Measurements from ENCODE around the gene MORC3. TPM values are rescaled to one million over a fixed set of nuclear protein-coding genes. Genes with fewer than 3 reads are reported as not detected.
"Not testable (repeated sequence)": the region's sequence is repeated elsewhere in the genome, so short reads cannot be mapped to it uniquely, and the experiment has no call there.

The MORC3 gene
- total RNA-seq, 1 donor, result 117 TPM

DNA sequence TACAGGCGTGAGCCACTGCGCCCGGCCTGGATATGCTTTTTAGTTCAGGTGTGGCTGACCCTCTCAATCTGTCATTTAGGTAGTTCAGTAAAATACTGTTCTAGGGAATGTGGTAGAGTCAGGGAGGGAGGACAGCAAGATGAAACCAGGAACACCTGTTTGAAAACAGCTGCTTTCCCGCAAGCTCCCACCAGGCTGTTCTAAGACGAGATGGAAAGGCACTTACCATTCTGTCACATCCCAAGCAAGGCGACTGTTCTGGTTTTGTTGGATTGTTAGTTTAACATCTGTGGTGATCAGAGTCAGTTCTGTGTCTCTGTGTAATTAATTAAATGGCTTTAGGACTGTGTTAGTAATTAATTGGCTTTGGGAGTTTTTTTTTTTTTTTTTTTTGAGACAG, 68.1 kb downstream of the MORC3 start:
- Histone ChIP-seq H3K4me1 (ENCODE audit: insufficient read depth, low read length) (peaks cover 11% of the 10 kb centered on the region), H3K4me3 (ENCODE audit: low read length) (no peak overlapping the region), H3K27me3 (ENCODE audit: insufficient read depth, low read length) (no peaks in the 10 kb centered on the region), H3K9me3 (ENCODE audit: low read depth, low read length) (no peaks in the 10 kb centered on the region)

DNA sequence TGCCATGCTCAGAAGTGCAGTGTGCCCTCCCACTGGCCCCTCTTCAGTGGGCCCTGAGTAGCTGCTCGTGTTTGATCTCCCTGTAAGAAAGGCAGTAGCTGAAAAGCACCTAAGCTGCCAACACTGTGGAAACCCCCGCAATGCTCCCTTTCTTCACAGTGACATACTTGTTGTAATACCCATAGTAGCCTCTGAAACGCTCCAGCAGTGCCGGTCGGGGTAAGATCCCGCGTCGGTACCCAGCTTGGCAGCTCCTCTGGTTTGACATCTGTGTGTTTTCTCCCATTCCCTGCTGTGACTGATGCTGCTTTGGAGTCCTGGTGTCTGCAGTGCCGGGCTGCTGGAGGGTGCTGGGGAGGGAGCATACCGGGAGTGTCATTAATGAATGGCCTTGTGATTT, 68.8 kb downstream of the MORC3 start:
- H3K27me3 ChIP-seq (ENCODE audit: insufficient read depth, low read length), result no peaks in the 10 kb centered on the region
- H3K9me3 ChIP-seq (ENCODE audit: low read depth, low read length), result no peaks in the 10 kb centered on the region
- H3K4me1 ChIP-seq (ENCODE audit: insufficient read depth, low read length), result peaks cover 11% of the 10 kb centered on the region
- H3K4me3 ChIP-seq (ENCODE audit: low read length), result no peak overlapping the region

DNA sequence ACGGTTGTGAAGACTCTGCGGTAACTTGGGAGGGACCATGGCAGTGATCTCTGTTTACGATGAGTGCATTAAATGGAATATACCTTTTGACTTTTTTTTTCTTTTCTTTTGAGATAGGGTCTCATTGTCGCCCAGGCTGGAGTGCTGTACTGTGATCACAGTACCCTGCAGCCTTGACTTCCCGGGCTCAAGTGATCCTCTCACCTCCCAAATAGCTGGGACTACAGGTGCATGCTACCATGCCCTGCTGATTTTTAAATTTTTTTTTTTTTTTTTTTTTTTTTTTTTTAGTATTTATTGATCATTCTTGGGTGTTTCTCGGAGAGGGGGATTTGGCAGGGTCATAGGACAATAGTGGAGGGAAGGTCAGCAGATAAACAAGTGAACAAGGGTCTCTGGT, 71.7 kb downstream of the MORC3 start:
- H3K4me3 ChIP-seq (ENCODE audit: low read length); H3K27me3 ChIP-seq (ENCODE audit: insufficient read depth, low read length); H3K4me1 ChIP-seq (ENCODE audit: insufficient read depth, low read length): not testable (repeated sequence)

DNA sequence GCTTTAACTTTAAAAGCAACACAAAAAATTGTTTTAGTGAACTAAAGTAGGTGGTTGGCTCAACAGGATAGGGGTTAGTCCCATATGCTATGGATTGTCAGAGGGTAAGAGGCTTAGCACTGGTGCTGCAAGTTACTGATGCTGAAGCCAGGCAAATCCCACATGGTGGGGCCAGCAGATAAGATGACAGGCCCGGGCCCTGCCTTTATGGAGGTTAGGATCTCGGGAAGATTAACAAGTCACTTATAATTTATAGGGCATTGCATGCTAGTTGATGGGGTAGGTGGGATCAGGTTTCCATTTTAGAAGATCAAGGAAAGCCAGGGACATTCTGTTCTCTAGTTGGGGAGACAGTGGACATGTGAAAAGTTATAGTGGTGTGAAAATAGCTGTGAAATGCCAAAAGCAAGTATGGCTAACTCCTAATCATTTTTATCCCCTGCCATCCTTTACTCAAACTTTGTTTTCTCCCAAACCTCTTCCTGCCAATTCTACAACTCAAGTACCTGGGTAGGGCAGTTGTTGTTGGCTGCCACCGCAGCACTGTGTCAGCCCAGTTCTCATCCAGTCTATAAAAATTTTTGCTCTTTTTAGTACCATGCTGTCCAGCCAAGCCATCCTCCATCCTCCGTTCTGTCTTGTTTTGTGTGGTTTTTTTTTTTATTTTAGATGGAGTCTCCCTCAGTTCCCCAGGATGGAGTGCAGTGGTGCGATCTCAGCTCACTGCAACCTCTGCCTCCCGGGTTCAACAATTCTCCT, 75.5 kb downstream of the MORC3 start:
- no peak overlapping the region for H3K4me3 ChIP-seq (ENCODE audit: low read length)

More for the DNA sequence above, 71.7 kb downstream of the MORC3 start:
- not testable (repeated sequence) for H3K9me3 ChIP-seq (ENCODE audit: low read depth, low read length)

DNA sequence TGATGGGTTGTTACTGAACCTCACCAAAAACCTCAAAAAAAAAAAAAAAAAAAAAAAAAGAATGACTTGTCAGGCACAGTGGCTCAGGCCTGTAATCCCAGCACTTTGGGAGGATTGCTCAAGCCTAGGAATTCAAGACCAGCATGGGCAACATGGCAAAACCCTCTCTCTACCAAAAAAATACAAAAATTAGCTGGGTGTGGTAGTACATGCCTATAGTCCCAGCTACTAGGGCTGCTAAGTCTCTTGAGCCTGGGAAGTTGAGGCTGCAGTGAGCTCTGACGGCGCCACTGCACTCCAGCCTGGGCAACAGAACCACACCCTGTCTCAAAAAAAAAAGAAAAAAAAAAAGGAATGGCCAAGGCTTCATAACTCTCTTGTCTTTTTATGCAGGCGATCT, 76.3 kb downstream of the MORC3 start:
- H3K4me3 ChIP-seq (ENCODE audit: low read length), result no peak overlapping the region

More for the DNA sequence above, 75.5 kb downstream of the MORC3 start:
- H3K9me3 ChIP-seq (ENCODE audit: low read depth, low read length), result no peaks in the 10 kb centered on the region
- H3K27me3 ChIP-seq (ENCODE audit: insufficient read depth, low read length), result no peaks in the 10 kb centered on the region
- no peaks in the 10 kb centered on the region for H3K4me1 ChIP-seq (ENCODE audit: insufficient read depth, low read length)

DNA sequence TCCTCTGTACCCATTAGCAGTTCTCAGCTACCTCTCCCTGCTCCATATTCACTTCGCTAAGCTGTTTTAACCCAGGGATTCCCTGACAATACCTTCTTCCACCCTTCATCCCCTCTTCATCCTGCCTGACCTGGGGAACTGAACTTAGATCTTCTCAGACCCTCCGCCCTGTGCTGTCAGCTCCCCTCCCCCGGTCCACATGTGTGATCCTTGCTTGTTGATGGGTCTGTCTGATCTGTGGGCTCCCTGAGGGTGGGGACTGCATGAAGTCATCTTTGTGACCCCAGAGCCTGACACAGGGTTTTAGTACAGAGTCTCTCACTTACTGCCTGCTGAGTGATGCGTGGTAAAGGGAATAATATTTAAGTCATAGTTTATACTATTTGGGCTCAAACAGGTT, 77.0 kb downstream of the MORC3 start:
- Histone ChIP-seq H3K4me3 (ENCODE audit: low read length) (no peak overlapping the region), H3K4me1 (ENCODE audit: insufficient read depth, low read length) (no peaks in the 10 kb centered on the region), H3K27me3 (ENCODE audit: insufficient read depth, low read length) (no peaks in the 10 kb centered on the region), H3K9me3 (ENCODE audit: low read depth, low read length) (no peaks in the 10 kb centered on the region)

More for the DNA sequence above, 76.3 kb downstream of the MORC3 start:
- H3K27me3 ChIP-seq (ENCODE audit: insufficient read depth, low read length), result no peaks in the 10 kb centered on the region
- H3K4me1 ChIP-seq (ENCODE audit: insufficient read depth, low read length), result no peaks in the 10 kb centered on the region
- H3K9me3 ChIP-seq (ENCODE audit: low read depth, low read length), result no peaks in the 10 kb centered on the region

DNA sequence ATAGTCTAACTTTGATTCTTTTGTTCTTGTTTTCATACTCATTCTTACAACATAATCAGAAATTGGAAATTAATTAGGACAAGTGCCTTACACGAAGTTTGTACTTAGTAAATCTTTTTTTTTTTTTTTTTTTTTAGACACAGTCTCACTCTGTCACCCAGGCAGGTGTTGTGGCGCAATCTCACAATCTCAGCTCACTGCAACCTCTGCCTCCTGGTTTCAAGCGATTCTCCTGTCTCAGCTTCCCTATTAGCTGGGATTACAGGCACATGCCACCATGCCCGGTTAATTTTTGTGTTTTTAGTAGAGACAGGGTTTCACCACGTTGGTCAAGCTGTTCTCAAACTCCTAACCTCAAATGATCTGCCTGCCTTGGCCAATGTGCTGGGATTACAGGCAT, 77.6 kb downstream of the MORC3 start:
- Histone ChIP-seq H3K4me3 (ENCODE audit: low read length) (no peak overlapping the region), H3K4me1 (ENCODE audit: insufficient read depth, low read length) (no peaks in the 10 kb centered on the region), H3K27me3 (ENCODE audit: insufficient read depth, low read length) (no peaks in the 10 kb centered on the region), H3K9me3 (ENCODE audit: low read depth, low read length) (no peaks in the 10 kb centered on the region)

GRCh38 chr21:36399736-36400135, 79.7 kb downstream of the MORC3 start:
- not testable (repeated sequence) for H3K4me3 ChIP-seq (ENCODE audit: low read length); H3K27me3 ChIP-seq (ENCODE audit: insufficient read depth, low read length); H3K9me3 ChIP-seq (ENCODE audit: low read depth, low read length); H3K4me1 ChIP-seq (ENCODE audit: insufficient read depth, low read length)

DNA sequence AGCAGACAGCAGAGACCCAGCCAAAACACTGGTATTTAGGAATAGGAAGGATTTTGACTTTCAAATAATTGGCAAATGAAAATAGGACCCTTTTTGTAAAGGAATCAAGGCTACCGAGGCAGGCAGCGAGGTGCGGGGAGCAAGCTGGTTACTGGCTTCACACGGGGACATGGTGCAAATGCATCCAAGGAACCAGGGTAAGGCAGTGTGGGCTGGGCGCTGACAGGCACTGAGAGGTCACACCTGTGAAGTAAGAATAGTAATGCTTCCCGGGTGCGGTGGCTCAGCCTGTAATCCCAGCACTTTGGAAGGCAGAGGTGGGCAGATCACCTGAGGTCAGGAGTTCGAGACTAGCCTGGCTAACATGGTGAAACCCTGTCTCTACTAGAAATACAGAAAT, 80.7 kb downstream of the MORC3 start:
- Histone ChIP-seq H3K4me3 (ENCODE audit: low read length) (no peak overlapping the region), H3K9me3 (ENCODE audit: low read depth, low read length) (no peaks in the 10 kb centered on the region), H3K27me3 (ENCODE audit: insufficient read depth, low read length) (no peaks in the 10 kb centered on the region), H3K4me1 (ENCODE audit: insufficient read depth, low read length) (no peaks in the 10 kb centered on the region)

GRCh38 chr21:36402339-36402738, 82.3 kb downstream of the MORC3 start:
- H3K4me1 ChIP-seq (ENCODE audit: insufficient read depth, low read length), result no peaks in the 10 kb centered on the region
- no peaks in the 10 kb centered on the region for H3K9me3 ChIP-seq (ENCODE audit: low read depth, low read length)
- H3K4me3 ChIP-seq (ENCODE audit: low read length), result no peak overlapping the region
- H3K27me3 ChIP-seq (ENCODE audit: insufficient read depth, low read length), result no peaks in the 10 kb centered on the region

GRCh38 chr21:36403713-36404112, 83.7 kb downstream of the MORC3 start:
- Histone ChIP-seq H3K4me1 (ENCODE audit: insufficient read depth, low read length) (no peaks in the 10 kb centered on the region), H3K27me3 (ENCODE audit: insufficient read depth, low read length) (no peaks in the 10 kb centered on the region), H3K9me3 (ENCODE audit: low read depth, low read length) (no peaks in the 10 kb centered on the region), H3K4me3 (ENCODE audit: low read length) (no peak overlapping the region)

GRCh38 chr21:36408568-36408967, 88.6 kb downstream of the MORC3 start:
- Histone ChIP-seq H3K4me1 (ENCODE audit: insufficient read depth, low read length) (no peaks in the 10 kb centered on the region), H3K27me3 (ENCODE audit: insufficient read depth, low read length) (no peaks in the 10 kb centered on the region), H3K4me3 (ENCODE audit: low read length) (no peak overlapping the region), H3K9me3 (ENCODE audit: low read depth, low read length) (no peaks in the 10 kb centered on the region)

DNA sequence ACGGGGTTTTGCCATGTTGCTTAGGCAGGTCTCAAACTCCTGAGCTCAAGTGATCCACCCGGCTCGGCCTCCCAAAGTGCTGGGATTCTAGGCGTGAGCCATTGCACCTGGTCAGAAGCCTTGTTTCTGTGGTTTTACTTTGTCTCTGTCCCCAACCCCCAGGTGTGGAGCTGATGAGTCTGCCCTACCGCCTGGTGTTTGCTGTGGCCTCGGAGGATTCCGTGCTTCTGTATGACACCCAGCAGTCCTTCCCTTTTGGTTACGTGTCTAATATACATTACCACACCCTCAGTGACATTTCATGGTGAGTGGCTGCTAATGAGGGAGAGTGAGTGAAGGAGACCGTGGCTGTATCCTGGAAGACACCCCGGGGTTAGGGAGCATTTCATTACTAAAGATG, 91.3 kb downstream of the MORC3 start:
- H3K27me3 ChIP-seq (ENCODE audit: insufficient read depth, low read length), result no peaks in the 10 kb centered on the region
- no peak overlapping the region for H3K4me3 ChIP-seq (ENCODE audit: low read length)
- no peaks in the 10 kb centered on the region for H3K4me1 ChIP-seq (ENCODE audit: insufficient read depth, low read length)
- no peaks in the 10 kb centered on the region for H3K9me3 ChIP-seq (ENCODE audit: low read depth, low read length)

GRCh38 chr21:36412916-36413315, 92.9 kb downstream of the MORC3 start:
- Histone ChIP-seq H3K27me3 (ENCODE audit: insufficient read depth, low read length) (no peaks in the 10 kb centered on the region), H3K9me3 (ENCODE audit: low read depth, low read length) (no peaks in the 10 kb centered on the region), H3K4me1 (ENCODE audit: insufficient read depth, low read length) (no peaks in the 10 kb centered on the region), H3K4me3 (ENCODE audit: low read length) (no peak overlapping the region)

DNA sequence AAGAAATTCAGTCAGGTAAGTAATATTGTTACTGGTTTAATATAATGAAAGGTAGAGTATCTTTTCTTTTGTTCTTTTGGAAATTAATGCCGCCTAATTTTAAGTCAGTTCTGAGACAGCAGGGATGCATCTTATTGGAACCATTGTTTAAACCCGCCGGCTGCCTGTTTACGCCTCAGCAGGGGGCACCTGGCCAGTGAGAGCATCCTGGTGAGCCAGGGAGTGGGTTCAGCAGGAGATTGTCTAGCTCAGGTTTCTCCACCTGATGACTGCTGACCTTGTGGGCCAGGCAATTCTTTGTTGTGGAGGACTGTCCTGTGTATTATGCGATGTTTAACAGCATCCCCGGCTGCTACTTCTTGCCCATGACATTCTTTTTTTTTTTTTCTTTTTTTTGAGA, 95.4 kb downstream of the MORC3 start:
- Histone ChIP-seq H3K27me3 (ENCODE audit: insufficient read depth, low read length) (no peaks in the 10 kb centered on the region), H3K4me1 (ENCODE audit: insufficient read depth, low read length) (no peaks in the 10 kb centered on the region), H3K9me3 (ENCODE audit: low read depth, low read length) (no peaks in the 10 kb centered on the region), H3K4me3 (ENCODE audit: low read length) (no peak overlapping the region)

DNA sequence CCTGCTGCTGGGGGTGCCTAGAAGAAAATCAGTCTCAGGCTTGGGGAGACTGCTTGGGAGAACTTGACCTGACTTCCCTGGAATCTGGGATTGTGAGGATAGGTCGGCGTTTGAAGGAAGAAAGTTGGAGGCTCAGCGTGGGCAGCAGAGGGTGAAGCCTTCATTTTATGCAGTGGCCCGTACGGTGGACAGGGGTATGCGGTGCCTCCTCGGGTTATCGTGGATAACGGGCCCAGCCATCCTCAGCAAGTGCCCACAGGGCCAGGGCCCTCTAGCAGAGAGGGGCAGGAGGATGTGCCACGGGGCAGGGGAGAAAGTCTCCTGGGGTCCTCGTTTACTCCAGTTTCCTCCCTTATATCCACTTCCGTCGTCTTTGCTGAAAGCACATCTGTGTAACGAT, 99.2 kb downstream of the MORC3 start:
- no peaks in the 10 kb centered on the region for H3K4me1 ChIP-seq (ENCODE audit: insufficient read depth, low read length)
- H3K4me3 ChIP-seq (ENCODE audit: low read length), result no peak overlapping the region
- H3K27me3 ChIP-seq (ENCODE audit: insufficient read depth, low read length), result no peaks in the 10 kb centered on the region
- H3K9me3 ChIP-seq (ENCODE audit: low read depth, low read length), result no peaks in the 10 kb centered on the region
